GM18526 (cell line): ENCODE results near the gene LGR5.

Source experiments
- POLR2A ChIP-seq: IDR thresholded peaks from 3 replicates; pipeline ENCODE4 v1.6.1; 2011; ENCODE audit not compliant: insufficient read length; ENCODE audit errors: extremely low read depth

Gene LGR5

DNA sequence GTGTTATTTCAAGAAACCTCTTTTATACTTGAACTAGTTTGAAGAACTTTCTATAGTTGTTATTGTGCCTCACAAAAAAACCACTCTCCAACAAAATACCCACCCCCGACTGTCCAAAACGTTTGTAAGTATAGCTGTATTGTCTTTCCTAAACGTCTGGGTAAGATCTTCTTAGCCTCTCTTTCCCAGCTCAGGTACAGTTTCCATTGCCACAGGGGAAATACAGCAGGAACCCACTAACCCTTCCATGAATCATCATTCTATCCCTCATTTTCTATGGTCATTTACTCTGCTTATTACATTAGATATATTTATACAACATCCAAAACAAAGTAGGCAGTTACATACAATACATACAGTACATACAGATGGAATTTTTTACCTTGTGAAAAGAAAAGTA, 153.2 kb downstream of the LGR5 start:
- no peak for TF ChIP-seq POLR2A

DNA sequence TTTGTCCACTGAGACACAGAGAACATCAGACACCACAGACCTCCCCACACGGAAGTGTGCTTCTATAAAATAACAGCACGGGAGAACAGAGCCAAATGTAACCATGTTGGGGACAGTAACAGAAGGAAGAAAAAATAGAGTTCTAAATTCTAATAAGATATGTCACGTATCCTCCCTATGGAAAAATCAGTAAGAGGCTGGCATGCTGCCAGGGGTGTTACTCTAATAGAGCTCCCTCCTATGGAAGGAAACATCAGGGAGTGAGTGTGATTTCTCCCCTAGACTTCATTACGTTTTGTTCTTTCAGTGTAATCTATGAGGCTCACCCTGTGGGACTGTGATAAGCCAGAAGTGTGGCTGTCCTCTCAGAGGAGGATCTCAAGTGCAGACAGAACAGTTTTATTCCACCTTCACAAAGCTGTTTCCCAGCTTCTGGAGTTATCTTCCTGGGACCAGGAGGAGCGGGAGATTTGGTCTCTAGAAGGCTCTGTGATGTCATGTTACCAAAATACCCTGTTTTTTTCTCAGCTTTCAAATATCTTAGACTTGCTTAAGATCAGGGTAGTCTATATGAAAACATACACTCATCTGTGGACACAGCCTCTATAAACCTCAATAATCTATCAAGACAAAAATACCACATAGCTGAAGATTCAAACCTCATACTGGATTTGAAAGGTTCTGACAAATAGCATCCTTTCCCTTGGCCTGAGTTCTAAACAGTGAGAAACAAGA, 154.8 kb downstream of the LGR5 start:
- no peak for TF ChIP-seq POLR2A

DNA sequence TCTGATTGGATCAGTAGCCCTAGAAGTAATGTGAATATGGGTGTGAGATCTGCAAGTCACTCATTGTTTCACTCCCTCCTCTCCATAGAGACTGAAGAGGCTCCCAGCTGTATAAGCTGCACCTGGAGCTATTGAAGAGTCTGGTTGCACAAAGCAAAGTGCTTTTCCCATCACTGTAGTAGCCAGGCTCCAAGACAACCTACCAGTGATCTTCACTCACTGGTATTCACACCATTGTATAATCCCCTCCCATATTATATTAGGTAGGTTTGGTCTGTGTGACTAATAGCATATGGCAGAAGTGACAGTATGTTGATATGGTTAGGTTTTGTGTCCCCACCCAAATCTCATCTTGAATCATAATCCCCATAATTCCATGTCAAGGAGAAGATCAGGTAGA, 159.6 kb downstream of the LGR5 start:
- no peak for TF ChIP-seq POLR2A

DNA sequence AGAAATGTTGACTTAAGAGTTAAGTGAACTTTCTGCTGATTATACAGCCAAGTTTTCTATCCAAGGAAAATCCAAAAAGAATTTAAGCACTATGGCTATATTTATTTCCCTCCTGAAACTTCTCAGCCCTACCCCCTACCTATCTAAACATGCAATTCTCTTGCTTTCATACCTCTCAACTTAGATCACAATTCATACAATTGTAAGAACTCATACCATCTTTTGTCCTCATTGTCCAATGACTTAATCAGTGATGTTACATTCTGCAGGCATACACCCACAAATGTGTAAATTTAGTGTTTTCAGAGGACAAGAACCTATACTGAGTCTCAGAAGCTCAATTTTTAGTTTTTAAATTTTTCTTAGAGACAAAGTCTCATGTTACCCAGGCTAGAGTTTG, 161.9 kb downstream of the LGR5 start:
- no peak for TF ChIP-seq POLR2A

DNA sequence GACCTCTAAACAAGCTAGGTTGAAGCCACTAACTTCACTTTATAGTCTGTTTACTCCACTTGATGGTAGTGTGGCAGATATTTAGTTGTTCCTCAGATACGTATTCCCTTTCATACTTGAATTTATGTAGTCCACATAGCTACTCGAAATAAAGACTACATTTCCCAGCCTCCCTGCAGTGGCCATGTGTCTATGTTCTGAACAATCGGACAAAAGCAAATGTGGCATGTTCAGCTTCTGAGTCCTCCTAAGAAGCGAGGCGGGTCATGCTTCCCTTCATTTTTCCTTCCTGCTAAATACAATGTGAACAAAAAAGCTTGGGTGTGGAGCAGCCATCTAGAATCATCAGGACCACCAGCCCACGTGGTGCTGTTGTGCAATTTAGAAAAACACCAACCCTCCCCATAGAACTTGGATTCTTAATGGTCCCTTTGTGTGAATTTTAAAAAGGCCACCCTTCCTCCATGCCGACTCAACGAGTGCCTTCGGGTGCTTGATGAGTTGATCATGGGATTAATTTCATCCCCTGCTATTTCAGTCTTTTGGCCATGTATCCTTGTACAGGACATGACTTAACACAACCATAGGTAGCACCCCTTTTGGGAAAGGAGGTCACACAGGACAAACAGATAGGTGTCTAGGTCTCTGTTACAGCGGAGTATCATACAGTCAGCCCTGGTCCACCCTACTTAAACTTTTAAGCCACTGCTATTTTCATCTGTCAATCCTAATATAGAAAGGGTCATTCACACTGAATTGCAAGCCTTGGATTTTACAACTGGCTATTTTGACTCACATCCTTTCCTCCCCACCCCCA, 163.4 kb downstream of the LGR5 start:
- TF ChIP-seq POLR2A, result no peak

DNA sequence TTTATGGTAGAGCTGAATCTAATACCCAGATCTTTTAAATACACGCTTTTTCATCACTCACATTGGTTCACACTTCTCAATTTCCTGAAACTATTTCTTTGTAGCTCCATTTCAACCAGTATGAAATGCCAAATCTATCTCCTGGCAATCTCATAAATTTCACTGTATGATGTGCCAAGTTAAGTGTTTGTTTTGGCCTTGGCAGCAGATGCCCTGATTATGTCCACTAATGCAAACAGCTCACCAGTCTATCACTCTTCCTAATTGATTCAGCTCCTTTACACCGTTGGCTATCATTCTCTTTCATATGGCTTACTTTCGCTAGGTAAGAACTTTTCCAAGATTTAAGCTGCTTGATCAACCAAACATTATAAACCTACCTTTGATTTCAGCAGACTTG, 165.4 kb downstream of the LGR5 start:
- no peak for TF ChIP-seq POLR2A

DNA sequence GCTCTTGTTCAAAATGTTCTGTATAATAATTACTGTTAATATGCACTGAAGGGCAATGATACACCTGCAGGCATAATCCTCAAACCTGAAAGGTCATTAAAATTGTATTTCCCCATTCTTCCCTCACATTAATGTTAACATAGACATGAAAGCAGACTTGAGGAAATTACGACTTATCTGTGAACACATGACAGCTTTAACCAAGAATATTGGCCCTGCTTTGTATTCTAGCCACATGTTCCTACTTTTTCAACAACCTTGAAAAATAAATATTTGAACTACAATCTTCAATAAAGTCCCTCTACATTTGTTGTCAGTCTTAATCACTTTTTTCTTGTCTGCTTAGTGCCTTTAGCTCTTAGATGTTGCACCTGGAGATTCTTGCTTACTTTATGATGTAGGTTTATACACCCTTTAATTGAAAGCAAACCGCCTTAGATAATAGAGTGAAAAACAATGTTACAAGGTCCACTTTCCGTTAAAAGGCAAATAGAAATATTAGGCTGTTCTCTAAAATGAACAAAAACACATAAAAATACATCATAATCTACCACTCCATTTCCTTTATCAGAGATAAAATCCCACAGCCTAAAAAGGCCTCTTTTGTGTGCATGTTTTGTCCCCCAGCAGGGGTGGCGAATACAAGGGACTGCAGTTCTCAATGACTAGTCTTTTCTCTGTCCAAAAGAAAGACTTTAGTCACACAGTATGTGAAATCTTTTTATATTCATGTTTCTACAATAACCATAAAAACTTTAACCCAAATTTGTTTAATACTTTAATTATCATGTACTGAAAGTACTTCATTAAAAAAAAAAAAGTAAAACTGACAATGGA, 168.1 kb downstream of the LGR5 start:
- no peak for TF ChIP-seq POLR2A

DNA sequence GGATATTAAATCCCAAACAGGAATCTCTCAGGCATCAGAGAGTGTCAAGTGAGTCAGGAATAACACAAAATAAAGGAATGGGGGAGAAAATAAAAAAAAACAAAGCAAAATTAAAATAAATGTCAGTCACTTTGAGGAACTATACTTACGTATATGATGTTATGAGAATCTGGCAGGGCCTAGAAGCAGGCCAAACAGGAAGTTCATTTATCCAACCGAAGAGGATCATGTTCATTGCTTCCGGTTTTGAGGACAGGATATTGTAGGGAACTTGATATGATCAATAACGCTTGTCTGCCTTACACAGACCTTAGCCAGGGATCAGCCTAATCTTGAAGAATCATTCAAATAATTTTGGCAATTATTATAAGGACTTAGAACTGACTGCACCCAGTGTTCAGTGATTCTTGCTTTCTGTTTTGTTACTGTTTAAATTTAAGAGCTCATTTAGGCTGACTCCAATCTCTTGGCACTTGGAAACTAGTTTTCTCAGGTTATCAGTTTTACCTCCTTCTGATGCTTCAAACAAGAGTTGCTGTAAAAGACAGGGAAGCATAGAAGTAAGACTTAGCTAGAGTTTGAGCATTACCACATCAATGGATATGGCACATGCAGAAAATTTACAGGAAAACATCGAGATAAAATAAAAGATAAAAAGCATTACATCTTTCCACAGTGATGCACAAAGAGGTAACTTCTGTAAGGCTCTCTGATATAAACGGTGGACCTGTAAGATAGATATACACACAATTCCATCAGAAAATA, 170.6 kb downstream of the LGR5 start:
- TF ChIP-seq POLR2A, result no peak

DNA sequence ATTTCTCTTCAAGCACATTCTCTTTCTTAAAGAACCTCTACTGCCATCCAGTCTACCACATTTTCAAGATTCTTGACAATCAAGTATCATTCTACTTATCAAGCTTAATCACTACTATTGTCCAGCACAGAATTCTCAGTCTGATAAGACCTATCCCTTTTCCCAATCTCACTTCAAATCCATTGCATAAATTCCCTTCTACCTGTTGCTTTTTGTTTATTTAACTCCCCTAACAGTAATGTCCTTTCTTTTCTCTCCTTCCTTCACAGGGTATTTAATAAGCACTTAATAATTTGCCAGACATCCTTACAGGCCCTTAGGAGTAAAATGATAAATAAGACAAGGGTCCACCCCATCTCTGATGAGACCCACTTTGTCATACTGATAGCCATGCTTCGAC, 182.3 kb downstream of the LGR5 start:
- no peak for TF ChIP-seq POLR2A

DNA sequence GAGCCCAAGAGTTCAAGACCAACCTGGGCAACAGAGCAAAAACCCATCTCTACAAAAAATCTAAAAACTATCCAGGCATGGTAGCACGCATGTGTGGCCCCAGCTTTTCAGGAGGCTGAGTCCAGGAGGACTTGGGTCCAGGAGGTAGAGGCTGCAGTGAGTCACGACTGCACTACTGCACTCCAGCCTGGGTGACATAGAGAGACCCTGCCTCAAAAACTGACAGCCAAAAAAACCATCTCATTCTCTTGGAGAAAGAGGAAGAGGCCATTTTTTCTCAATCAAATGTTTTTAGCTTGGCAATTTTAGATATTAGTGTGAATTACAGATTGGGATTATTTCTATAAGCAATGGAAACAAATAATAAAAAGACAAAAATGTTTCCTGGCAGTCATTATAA, 185.9 kb downstream of the LGR5 start:
- no peak for TF ChIP-seq POLR2A

DNA sequence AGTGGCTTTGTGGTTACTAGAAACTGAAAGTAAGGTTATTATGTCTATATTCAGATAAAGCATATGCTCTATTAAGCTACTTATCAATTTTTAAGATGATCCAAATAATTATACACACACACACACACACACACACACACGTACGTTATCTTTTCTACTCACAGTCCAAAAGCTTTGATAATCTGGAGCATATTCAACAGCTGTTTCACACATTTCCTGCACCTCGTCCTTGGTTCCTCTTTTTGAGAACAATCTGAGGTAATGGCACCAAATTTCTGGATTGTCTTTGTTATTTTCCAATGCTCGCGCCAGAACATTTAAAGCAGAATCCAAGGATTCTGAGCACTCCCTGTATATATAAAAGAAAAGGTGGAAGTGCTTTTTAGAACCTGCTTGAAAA, 186.5 kb downstream of the LGR5 start:
- no peak for TF ChIP-seq POLR2A

DNA sequence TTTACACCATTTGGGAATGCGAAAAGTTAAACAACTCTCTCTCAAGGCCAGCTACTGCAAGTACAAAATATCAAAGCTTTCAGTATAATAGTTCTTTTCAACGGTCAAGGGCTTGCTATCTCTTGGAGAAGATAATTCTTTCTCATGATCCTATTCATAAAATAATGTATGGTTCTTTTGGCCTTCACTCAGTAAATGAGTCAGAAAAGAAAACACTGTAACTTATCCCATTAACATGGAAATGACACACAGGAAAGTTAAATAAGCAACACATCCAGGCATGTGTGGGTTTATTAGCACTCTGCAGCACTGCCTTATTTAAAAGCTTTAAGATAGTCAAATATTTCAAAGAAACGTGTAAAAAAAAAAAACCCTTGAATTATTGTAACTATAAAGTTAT, 187.2 kb downstream of the LGR5 start:
- TF ChIP-seq POLR2A, result no peak

DNA sequence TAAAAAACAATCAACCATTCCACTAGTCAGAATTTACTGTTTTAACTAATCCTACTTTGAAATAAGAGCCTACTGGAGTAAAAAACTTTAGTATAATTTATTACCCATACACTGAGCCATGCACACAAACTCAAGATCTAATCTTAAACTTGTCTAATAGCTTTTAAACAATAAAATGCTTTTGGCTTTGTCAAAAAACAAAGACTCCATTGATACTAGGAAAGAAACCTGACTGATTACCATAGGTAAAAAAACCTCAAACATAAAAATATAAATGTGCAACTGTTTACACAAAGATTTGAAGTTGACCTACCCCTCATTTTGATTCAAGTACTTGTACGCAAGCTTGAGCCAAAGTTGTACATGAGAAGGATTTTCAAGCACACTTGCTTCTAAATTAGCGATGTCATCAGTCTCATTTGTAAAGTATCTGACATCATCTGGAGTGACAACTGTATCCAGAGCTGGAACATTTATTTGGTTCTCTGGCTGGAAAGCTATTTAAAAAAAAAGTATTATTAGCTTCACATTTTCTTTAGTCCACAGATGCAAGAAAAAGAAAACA, 187.9 kb downstream of the LGR5 start:
- TF ChIP-seq POLR2A, result no peak
